HG03520 (cell line): ENCODE results near the gene PLEKHG3.

Experiments
- ATAC-seq: cut with Tn5 transposase; IDR thresholded peaks from one replicate; pipeline ENCODE4 v1.9.1; 2021; ENCODE audit warnings: mild to moderate bottlenecking, moderate library complexity; ENCODE audit not compliant: unreplicated experiment

PLEKHG3 gene

DNA sequence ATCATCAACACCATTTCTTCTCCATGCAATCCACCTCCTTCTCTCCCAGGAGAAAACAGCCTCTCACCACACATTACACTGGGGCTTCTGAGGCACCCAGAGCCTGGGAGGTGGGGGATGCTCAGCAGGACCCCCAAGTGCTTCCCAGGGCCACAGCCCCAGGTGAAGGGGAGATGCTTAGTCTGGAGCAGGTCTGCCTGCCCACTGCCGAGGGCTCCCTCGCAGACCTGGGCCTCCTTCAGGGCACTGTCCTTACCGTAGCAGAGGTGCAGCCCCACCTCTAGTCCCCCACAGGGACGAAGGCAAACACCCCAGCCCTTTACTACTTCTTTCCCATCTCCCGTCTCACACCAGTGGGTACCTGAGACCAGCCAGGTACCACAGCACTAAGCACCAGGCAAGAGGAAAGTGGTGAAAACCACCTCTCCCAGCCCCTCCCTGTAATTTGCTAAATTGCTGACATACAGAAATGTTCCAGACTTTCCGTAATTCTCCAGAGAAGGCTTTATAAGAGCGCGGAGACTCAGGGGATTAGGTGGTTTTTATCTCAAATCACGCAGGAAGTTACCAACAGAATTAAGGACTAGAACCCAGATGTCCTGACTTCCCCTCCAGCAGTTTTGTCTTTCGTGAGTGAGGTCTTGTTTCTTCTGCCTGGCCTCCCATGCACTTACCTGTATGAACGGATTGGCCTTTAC lies 59.0 kb downstream of the PLEKHG3 start:
- ATAC-seq = no peak

DNA sequence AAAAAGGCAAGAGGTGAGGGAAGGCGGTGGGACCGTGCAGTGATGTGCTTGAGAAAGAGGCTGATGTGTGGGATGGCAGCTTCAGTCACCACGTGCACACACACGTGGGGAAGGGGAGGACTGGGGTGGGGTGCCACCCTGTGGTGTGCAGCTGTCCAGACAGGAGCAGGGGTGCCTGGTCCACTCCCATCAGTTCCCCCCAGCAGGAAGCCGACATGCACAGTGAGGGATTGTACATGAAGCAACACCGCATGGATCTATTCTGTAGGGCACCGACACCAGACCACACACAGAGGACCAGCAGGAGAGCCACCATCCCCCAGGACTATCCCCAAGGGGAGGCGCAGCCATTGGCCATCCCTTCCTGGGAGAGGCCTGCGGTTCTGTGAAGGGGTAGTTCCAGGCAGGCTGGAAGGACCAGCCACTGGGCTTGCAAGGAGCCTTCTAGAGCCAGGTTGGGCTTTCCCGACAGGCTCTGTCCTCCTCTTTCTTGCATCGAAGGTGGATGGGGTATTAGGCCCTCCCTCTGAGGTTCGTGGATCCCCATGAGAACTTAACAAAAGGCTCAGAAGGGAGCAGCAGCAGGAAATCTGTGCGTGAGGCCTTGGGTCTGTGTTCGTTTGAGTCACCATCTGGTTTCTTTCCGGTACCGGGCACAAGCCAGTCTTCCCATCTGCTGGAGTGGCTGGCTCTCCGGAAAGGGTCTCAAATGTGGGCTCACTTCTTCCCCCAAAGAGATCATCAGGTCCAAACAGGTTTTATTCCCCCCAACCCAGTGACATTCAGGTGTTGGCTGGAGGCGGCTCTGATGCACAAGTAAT lies 59.8 kb downstream of the PLEKHG3 start:
- ATAC-seq = no peak

DNA sequence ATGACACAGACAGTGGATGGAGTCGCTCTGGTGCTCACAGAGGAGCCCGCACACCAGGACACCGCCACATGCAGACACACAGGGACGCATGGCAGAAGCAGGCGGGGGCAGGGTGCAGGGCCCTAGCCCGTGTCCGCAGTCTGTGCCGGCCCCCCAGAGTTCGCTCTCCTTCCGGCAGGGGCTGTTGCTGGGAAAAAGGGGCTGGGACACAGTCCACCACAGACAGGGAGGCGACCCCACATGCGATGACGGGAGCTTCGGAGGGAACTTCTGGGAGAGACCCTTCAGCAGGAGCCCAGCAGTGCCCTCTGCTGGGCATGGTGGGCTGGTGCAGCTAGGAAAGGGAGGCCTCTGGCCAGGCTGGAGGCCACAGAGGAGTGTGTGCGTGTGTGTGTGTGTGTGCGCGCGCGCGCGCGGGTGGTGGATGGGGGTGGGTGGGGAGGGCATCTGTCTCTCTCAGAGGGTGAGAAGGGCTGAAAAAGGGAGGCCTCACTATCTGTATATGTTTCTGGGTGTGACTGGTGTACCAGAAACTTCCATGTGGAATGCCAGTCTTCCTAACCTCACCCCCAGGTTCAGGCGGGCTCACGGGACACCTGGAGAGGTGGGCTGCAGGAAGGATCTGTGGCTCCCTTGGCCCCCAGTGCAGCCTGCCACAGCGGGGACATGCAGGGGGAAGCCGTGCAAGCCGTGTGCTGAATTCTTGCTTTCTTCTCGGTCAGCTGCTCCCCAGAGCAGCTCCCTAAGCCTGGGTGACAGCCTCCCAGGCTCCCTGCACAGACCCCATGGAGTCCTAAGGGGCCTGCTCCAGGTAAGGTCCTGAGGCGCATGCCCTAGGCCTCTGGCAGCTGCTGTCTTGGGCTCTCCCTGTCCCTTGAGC lies 60.7 kb downstream of the PLEKHG3 start:
- peak; percentile 48 for ATAC-seq

DNA sequence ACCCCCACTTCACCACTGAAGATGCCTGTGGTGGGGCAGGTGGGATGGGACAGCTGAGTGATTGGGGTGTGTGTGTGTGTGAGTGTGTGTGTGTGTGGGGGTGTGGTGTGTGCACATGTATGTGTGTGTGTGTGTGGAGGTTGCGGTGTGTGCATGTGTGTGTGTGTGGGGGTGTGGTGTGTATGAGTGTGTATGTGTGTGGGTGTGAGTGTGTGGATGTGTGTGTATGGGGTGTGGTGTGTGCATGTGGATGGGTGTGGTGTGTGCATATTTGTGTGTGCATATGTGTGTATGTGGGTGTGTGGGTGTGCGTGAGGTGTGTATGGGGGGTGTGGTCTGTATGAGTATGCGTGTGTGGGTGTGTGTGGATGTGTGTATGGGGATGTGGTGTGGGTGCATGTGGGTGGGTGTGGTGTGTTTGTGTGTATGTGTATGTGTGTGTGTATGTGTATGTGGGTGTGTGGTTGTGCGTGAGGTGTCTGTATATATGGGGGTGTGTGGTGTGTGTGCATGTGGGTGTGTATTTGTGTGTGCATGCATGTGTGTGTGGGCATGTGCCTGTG lies 61.6 kb downstream of the PLEKHG3 start:
- no peak for ATAC-seq

DNA sequence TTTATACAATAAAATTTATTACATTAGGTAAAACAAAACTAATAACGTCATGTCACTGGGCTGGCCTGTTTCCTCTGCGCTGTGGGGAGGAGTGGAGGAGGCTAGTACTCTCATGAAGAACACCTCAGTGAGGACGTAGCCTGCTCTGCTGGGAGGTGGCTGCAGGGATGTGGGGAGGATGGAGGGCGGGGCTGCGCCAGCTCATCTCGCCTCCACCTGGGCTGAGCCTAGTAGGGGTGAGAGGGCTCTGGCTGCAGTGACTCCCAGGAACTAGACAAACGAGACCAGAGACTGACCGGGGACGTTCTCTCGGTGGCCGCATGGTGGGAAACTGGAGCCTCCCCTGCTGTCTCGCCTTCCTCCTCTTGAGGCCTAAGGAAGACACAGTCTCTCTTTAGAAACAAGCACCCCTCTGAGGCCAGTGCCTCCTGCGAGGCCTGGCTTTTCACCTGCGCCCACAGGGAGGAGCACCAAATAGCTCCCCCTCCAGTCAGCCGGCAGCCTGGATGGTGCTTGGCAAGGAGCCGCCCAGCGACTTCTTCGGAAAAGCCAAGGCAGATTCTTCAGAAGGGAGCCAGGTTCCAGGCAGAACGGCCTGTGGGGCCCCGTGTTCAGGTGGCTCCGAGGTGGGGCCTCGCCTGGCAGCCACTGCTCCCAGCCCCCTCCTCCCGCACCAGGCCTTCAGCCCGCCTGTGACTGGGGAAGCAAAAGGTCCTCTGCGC lies 62.4 kb downstream of the PLEKHG3 start:
- ATAC-seq = no peak

DNA sequence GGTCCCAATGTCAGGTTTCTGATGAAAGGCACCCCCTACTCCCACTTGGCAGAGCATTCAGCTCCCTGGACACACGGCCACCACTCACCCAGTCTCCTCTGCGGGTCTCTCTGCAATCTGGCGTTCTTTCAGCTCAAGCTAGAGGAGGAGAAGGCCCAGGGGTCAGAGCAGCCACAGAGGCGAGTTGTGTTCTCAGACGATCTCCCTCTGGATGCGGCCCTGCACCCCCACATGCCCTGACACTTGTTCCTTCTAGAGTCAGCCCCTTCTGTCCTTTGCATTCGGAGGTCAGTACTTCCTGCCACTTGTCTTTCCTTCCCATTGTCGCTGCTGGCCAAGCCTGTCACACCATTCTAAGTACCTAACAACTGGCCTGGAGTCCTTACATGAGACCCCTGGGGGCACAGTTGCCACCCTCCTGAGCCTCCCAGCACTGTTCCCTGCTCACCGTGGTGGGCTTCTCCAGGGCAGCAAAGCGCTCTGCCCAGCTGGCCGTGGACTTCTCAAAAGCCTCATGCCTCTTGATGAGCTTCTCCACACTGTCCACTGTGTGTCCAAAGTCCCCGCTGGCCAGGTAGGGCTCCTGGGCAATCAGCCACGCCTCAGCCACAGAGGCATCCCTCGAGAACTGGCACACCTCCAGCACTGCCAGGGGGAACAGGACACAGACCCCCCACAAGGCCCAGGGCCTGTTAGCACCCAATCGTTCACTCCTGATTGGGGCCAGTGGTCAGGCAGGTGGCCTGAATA lies 63.2 kb downstream of the PLEKHG3 start:
- no peak for ATAC-seq

DNA sequence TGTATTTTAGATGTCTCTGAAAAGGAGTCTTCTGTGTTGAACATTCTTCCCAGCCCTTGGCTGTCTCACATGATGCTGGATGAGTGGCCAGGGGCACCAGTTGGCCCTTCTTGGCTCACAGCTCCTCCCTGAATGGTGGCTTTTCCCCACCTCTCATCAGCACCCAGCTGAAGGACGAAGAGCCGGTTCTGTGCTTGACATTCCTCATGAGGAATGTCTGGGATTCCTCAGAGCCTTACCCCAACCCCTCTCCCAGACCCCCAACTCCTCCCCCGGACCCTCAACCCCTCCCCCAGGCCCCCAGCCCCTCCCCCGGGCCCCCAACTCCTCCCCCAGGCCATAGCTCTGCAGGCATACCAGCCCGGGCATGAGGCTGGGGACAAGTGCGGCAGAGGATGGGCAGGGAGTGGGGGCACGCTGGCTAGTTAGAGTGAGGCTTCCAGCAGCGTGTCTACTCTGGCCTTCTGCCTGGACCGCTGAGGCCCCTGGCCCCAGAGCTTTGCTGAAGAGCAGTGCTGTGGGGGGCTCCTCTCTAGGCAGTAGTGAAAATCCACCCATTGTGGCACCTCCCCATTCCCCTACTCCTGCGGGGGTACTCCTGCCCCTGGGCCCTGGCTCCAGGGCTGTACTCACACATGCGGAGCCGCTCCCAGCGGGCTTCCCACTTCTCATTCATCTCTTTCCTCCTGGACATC lies 64.3 kb downstream of the PLEKHG3 start:
- no peak for ATAC-seq

DNA sequence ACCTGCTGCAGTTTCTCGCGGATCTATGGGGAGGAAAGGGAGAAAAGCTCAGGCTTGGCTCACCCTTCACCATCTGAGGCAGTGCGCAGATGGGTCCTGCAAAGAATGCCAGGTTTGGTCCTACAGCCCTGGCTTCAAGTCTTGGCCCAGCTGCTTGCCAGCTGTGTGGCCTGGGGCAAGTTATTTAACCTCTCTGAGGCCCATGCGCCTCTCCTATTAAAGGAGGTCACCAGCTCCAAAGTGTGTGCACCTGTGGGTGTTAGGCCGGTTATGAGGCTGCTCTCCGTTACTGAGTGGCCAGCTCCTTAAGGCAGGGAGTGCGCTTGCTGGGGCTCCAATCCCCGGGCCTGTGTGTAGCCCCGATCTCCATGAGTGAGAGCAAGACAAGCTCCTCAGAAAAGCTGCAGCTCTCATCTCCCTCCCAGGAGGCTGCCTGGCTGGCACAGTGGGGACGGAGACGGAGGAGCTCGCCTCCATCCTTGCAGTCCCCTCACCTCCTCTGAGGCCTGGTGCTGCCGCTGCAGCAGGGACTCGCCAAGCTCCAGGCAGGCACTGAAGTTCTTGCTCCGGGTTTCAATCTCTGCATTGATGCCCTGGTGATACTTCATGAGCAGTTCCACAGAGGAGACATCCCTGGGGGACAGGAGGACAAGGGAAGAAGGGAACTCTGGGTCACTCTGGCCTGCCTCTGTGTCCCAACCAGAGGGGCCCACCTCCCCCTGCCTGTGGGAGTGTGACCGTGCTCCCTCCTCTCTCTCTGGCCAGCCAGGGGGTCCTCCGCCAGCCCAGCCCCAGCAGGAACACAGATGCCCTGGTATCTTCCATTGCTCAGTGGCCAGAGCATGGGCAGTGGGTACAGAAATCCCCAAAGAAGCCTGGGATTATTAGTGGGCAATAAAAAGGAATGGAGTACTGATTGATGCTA lies 65.1 kb downstream of the PLEKHG3 start:
- ATAC-seq = no peak

DNA sequence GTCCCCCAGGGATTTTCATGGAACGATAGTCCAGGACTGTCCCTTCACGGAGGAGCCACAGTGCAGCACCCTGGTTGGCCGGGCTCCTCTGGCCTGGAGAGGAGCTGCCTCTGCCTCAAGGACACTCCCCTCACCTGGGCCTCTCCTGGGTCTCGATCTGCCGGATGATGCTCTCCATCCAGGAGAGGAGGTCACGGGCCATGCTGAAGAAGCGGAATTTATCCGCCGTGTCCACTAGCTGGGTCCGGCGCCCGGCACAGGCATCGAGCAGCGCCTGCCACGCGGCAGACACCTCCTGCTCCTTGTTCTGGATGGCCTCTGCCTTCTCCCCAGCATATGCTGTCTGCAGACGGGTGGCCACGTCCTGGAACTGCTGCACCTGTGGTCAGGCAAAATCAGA lies 66.5 kb downstream of the PLEKHG3 start:
- ATAC-seq = no peak

DNA sequence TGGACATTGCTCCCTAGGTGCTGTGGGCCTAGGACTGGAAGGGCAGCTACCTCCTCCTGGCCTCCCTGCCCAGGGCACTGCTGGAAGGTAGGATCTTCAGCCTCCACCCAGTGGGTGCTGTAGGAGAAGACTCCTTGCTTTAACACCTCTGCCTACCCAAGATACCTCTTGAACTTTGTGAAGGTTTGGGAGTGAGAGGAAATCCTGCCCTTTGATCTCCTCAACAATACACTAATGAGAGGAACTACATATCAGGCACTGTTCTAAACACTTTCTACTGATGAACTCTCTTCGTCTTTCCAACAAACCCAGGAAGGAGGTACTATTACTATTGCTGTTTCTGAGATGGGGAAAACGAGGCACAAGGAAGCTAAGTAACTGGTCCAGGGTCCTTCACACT lies 66.9 kb downstream of the PLEKHG3 start:
- no peak for ATAC-seq

DNA sequence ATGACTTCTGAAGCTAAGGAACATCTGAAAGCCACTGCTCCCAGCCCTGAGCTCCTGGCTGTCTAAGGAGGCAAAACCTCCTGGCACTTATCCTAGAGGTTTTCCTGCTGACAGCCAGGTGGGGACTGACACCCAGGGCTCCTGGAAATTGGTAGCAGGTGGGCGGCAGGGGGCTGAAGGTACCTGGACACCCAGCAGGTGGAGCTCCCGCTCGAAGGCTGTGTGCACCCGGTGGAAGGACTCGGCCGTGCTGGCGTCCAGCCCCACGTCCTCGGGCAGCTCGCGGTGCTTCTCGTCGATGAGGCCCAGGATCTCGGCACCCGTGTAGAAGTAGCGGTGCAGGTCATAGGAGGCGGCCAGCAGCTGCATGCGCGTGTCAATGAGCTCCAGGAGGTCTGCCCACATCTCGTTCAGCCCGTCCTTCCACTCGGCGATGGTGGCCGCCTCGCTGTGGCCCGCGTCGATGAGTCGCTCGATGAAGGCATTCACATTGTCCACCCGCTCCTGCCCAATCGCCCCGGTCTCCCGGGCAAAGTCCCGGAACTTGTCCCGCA lies 68.2 kb downstream of the PLEKHG3 start:
- ATAC-seq = no peak

DNA sequence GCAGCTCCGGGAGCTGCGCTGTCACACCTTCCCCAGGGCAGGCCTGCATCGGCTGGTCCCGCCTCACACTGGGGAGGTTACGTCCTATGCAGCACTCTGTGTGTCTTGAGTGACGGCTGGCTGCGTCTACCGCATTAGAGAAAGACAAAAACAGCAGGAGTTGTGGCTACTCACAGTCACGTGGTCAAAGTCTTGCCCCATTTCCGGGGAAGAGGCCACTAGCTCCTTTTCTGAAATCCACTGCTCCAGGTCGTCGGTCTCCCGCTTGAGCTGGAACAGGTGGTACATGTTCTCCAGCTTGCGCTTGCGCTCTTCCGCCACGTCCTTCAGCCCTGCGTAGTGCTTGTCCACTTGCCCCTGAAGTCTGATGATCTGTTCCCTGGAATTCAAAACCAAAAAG lies 68.8 kb downstream of the PLEKHG3 start:
- no peak for ATAC-seq

DNA sequence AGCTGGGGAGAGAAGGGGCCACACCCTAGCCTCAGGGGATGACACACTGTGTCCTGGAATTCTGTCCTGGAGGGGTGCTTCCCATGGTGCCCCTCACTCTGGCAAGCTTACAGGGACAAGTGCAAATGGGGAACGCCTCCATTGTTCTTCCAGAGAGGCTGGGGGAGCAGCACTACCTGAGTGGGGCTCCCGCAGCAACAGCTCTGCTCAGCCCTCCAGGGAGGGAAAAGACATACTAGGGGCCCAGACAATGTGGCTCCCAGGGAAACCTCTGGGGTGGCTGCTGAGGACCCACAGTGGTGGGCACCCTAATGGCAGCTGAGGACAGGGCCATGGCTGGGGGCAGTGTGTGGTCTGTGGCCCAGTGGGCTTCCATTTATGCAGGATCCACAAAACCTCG lies 69.4 kb downstream of the PLEKHG3 start:
- no peak for ATAC-seq

DNA sequence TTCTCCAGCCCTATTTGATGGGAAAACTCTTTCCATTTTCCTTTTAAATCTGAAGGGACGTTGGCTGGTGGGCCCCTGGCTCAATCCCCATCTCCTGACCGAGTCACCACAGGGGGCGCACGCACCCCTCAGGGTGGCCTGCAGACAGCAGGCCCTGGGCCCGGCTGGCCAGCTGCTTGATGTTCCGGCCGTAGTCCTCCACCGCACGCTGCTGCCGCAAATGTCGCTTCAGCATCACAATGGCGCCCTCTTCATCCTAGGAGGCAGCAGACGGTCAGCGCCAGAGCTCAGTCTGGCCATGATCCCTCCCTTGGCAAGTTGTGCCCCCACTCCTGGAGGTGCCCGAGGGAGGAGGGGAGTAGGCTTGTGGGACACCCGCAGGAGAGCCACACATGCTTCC lies 70.0 kb downstream of the PLEKHG3 start:
- no peak for ATAC-seq

DNA sequence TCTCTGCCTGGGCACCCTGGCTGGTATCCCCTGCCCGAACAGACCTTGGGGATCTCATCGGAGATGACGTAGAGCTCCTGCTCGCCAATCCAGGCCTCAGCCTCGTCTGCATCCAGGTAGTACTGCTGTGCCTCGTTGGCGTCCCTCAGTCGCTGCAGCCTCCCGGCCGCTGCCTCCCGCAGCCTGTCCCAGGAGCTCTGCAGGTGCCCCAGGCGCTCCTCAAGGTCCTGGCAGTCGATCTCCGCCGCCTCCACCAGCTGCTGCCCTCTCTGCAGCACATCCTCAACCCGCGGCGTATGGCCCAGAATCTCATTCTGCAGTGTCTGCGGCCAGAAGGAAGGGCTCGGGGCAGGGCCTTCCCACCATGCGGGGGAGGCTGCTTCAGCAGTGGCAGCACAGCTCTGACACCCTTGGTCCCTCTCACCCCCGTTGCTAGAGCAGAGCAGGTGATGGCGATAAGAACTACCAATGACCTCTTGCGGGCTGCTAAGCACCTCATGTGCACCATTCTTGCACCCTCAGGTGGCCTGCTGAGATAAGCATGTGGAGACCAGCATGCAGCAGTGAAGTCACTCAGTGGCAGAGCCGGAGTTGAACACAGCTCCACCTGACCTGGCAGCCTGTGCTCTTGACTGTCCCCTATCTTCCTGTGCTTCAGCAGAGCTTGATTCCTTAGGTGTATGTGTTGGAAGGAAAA lies 71.0 kb downstream of the PLEKHG3 start:
- ATAC-seq = no peak

DNA sequence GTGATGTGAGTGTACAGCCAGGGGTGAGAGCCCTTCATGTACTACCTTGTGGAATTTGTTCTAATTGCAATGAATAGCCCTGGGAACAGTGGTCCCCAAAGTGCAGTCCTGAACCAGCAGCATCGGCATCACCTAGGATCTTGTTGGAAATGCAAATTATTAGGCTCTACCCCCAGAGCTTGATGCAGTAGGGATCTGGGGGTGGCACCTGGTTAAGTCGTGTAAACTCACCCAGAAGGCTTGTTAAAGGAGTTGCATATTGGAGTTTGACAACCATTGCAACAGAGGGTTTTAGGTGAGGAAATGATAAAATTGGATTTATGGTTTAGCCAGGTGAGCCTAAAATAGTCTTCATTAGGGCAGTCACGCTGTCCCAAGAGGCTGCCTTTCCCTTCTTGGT lies 73.2 kb downstream of the PLEKHG3 start:
- ATAC-seq = no peak

DNA sequence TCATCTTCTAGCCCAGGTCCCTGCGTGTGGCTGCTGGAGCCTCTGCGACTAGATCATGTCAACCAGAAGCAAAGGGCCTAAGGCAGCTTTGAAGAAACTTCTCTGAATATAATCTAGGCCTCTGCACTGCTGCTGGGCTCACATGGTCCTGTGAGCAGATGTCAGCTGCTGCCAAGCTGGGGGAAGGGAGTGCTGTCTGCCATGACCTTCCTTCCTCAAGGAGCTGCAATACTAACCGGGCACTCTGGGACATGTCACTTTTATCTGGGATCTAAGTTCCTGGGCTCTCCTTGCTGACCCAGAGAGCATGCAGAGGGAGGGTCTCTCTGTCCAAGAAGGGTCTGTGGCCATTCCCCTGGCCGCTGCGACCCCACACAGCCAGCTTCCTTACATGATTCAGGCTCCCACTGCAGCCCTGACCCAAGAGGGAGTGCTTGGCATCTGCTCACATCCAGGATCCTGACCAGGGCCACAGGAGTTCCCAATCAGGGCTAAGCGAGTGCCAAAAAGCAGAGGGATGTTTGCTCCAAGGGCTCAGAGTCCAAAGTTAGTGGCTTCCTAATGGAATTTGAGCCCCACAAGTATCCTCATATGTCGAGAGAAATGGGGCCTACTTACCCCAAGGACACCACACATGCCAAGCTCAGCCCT lies 74.0 kb downstream of the PLEKHG3 start:
- ATAC-seq = no peak
